ENCODE results near the gene SLC22A23. TPM values are rescaled to one million over a fixed set of nuclear protein-coding genes. Genes with fewer than 3 reads are reported as not detected.

The SLC22A23 gene
- total and polyA plus RNA-seq, 12 donors = 2.3 to 18.5 (median 5.3) TPM

DNA sequence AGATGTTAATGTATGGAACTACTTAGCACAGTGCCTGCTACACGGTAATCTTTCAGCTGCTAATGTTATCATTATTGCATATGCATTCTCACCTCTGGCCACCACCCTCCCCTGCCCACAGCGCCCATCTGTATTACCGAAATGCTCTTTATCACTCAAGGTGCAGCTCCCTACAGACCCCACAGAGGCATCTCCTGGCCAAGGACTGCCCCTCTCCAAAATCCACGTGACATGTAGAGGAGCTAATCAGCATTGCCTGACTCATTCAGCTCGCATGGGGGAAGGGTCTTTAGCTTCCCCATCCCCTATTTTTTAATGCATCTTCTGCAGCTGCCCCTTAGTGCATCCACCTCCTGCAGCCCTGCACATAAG, 41.8 kb downstream of the SLC22A23 start:
- DNase-seq = no peak
- H3K9me3 ChIP-seq (replicated peaks in 1 of 3) = no peaks in the 10 kb centered on the region
- TF ChIP-seq, protein P1, sequence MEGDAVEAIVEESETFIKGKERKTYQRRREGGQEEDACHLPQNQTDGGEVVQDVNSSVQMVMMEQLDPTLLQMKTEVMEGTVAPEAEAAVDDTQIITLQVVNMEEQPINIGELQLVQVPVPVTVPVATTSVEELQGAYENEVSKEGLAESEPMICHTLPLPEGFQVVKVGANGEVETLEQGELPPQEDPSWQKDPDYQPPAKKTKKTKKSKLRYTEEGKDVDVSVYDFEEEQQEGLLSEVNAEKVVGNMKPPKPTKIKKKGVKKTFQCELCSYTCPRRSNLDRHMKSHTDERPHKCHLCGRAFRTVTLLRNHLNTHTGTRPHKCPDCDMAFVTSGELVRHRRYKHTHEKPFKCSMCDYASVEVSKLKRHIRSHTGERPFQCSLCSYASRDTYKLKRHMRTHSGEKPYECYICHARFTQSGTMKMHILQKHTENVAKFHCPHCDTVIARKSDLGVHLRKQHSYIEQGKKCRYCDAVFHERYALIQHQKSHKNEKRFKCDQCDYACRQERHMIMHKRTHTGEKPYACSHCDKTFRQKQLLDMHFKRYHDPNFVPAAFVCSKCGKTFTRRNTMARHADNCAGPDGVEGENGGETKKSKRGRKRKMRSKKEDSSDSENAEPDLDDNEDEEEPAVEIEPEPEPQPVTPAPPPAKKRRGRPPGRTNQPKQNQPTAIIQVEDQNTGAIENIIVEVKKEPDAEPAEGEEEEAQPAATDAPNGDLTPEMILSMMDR (IDR thresholded peaks at IDR 0.05) = no peak
- no peak for TF ChIP-seq POLR2A (IDR thresholded peaks at IDR 0.05)
- H3K27me3 ChIP-seq = no peaks in the 10 kb centered on the region
- no peaks in the 10 kb centered on the region for H3K4me1 ChIP-seq (replicated peaks in 1 of 2)
- WGBS, 4 donors = 74 to 81% (median 79%) methylated on average over 5 of the region's 5 CpGs
- intact Hi-C loops (cut with DNase I) = loop anchor here in 1 of 2 donors (10.0 kb wide), 1 partner anchor 320 kb away; no protein-coding TSS in a partner anchor
- H3K27ac ChIP-seq = no peak overlapping the region
- no peak overlapping the region for H3K4me3 ChIP-seq
- no peaks in the 10 kb centered on the region for H3K36me3 ChIP-seq (replicated peaks in 1 of 2)

DNA sequence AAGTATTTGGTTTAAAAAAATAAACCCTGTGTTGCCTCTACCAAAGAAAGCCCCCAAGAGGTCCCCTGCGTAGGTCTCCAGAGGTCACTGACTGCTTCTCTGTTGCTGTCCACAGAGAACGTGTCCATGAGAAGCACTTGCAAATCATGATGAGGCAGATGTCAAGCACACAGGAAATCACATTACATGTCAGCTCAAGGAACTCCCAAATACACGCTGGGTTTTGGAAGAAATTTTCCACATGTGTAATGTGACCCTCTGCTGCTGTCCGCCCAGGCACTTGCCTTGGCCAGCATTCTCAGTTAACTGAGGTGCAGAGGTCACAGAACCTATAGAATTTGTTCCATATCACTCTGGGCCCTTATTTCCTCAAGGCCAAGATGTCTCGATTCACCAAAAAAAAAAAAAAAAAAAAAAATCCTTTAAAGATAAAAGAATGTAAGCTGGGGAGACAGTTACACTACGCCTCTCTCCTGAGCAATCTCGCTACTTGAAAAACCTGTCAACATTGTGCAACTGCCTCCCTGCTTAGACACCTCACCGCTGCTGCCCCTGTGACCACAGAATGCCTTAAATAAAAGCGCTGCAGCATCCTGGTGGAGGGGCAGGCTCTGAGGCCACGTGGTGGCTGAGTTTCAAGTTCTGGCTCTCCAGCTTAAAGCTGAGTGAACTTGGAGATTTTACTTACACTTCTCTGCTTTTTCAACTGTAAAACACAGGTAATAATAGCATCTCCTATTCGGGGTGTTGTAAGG, 42.3 kb downstream of the SLC22A23 start:
- TF ChIP-seq POLR2A (IDR thresholded peaks at IDR 0.05) = no peak
- no peak overlapping the region for H3K27ac ChIP-seq
- 69 to 79% (median 71%) methylated on average over 9 to 11 of the region's 11 CpGs for WGBS, 4 donors

DNA sequence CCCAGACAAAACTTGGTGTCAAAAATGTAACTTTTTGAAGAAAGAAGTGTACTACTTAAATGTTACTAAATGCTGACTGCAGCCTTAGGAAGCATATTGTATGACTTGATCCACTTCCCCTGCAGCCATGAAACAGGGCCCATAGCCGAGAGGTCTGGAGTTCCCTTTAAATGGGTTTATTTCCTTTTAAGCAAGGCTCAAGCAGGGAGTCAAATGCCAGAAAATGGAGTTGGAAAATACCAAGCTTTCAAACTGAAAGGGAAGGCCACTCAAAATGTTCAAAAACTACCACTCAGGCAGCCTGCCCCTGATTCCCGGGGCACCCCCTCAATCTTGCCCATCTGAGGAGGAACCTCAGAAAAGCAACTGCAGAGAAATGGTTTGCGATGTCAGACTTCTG, 43.3 kb downstream of the SLC22A23 start:
- Histone ChIP-seq H3K27me3 (no peaks in the 10 kb centered on the region), H3K9me3 (replicated peaks in 1 of 3) (no peaks in the 10 kb centered on the region), H3K27ac (no peak overlapping the region), H3K4me1 (replicated peaks in 1 of 2) (no peaks in the 10 kb centered on the region), H3K36me3 (replicated peaks in 1 of 2) (no peaks in the 10 kb centered on the region), H3K4me3 (no peak overlapping the region)
- intact Hi-C loops (cut with DNase I) = loop anchor here in 1 of 2 donors (10.0 kb wide), 1 partner anchor 321 kb away; no protein-coding TSS in a partner anchor
- TF ChIP-seq, protein P1 (IDR thresholded peaks at IDR 0.05) = no peak
- TF ChIP-seq POLR2A (IDR thresholded peaks at IDR 0.05) = no peak
- WGBS, 4 donors = 86 to 91% (median 89%) methylated on average over 3 of the region's 3 CpGs
- no peak for DNase-seq

More for the DNA sequence above, 42.3 kb downstream of the SLC22A23 start:
- H3K4me1 ChIP-seq (replicated peaks in 1 of 2) = no peaks in the 10 kb centered on the region
- DNase-seq = no peak
- intact Hi-C loops (cut with DNase I) = loop anchor here in 1 of 2 donors (10.0 kb wide), 1 partner anchor 320 kb away; no protein-coding TSS in a partner anchor
- no peaks in the 10 kb centered on the region for H3K9me3 ChIP-seq (replicated peaks in 1 of 3)
- no peaks in the 10 kb centered on the region for H3K27me3 ChIP-seq
- H3K4me3 ChIP-seq = no peak overlapping the region
- no peaks in the 10 kb centered on the region for H3K36me3 ChIP-seq (replicated peaks in 1 of 2)

DNA sequence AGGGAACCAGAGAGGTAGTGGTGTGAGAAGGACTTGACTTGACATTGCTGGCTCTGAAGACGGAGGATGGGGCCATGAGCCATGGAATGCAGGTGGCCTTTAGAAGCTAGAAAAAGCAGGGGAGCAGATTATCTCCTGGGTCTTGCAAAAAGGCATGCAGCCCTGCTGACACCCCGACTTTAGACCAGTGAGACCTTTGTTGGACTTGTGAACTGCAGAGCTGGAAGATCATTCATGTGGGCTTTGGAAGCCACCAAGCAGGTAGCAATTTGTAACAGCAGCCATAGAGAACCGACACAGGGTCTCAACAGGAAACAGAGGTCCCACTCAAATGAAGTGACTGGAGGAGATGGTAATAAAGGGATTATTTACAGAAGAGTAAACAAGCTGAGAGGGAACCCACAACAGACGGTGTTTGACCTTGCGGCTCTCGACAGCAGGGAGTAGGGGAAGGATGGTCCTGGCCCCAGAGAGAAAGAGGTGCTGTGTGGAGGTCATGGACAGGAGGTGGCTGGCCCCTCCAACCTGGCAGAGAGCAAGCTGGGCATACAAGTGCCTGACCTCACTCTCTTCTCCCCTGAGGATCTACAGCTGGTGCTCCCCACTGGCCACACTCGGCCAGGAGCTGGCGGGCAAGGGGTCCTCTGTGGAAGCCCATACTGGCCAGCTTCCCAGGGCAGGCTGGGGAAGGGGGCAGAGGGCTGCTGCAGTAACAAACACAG, 43.9 kb downstream of the SLC22A23 start:
- Histone ChIP-seq H3K4me3 (no peak overlapping the region), H3K36me3 (replicated peaks in 1 of 2) (no peaks in the 10 kb centered on the region), H3K9me3 (replicated peaks in 1 of 3) (no peaks in the 10 kb centered on the region), H3K27ac (no peak overlapping the region), H3K27me3 (no peaks in the 10 kb centered on the region), H3K4me1 (replicated peaks in 1 of 2) (no peaks in the 10 kb centered on the region)
- DNase-seq = no peak
- WGBS, 4 donors = 84 to 93% (median 92%) methylated on average over 6 to 8 of the region's 8 CpGs
- no peak for TF ChIP-seq POLR2A (IDR thresholded peaks at IDR 0.05)
- intact Hi-C loops (cut with DNase I) = loop anchor here in 1 of 2 donors (10.0 kb wide), 1 partner anchor 322 kb away; no protein-coding TSS in a partner anchor

Measured in adrenal gland (tissue), 12 donors.